Keratinocyte (primary cell): ENCODE data around the gene PCA3. TPM values are rescaled to one million over a fixed set of nuclear protein-coding genes. Genes with fewer than 3 reads are reported as not detected.

Experiments
- DNase-seq: peaks from one replicate; pipeline ENCODE4 v3.0.0-alpha.2; 2011; ENCODE audit warnings: low read depth, missing footprints, low spot score
- FAIRE-seq: peaks from 2 replicates; lab custom pipeline; 2011; peaks lifted over from hg19 to GRCh38; lab: Jason Lieb, UNC
- H2AFZ ChIP-seq: 2 replicates; pipeline ENCODE4 v1.6.0; 2012; ENCODE audit warnings: low read length, control low read depth, inconsistent platforms; ENCODE audit not compliant: control insufficient read depth
- H3K27ac ChIP-seq: 2 replicates; pipeline ENCODE4 v1.5.1; 2011; ENCODE audit warnings: low read length; ENCODE audit not compliant: control insufficient read depth, insufficient read depth
- H3K27me3 ChIP-seq: 3 replicates; pipeline ENCODE4 v1.6.0; 2011; ENCODE audit warnings: low read length; ENCODE audit not compliant: control insufficient read depth, insufficient read depth; ENCODE audit errors: extremely low read depth
- H3K36me3 ChIP-seq, 2 experiments: 2 replicates in 1 of 2; 3 replicates in 1 of 2; pipeline ENCODE4 v1.5.1; 2011; ENCODE audit warnings: low read length in 2 of 2, mild to moderate bottlenecking in 1 of 2; ENCODE audit not compliant: control insufficient read depth in 2 of 2, insufficient read depth in 2 of 2; ENCODE audit errors: extremely low read depth in 1 of 2
- H3K4me1 ChIP-seq: 3 replicates; pipeline ENCODE4 v1.5.1; 2011; ENCODE audit warnings: low read length; ENCODE audit not compliant: control insufficient read depth, insufficient read depth; ENCODE audit errors: extremely low read depth
- H3K4me2 ChIP-seq: 3 replicates; pipeline ENCODE4 v1.6.0; 2011; ENCODE audit warnings: low read depth, low read length; ENCODE audit not compliant: control insufficient read depth, insufficient read depth; ENCODE audit errors: extremely low read depth
- H3K4me3 ChIP-seq, 3 experiments: fragments of 200-600 bp in 1 of 3; sonication (generic) in 1 of 3; 2 replicates in 2 of 3; 3 replicates in 1 of 3; pipeline ENCODE4 v1.5.1; 2011 to 2016; ENCODE audit warnings: low read length in 3 of 3, mild to moderate bottlenecking in 3 of 3, control low read depth in 2 of 3, inconsistent platforms in 1 of 3, low read depth in 1 of 3, mixed read lengths in 1 of 3, mixed run types in 1 of 3, moderate library complexity in 1 of 3; ENCODE audit not compliant: control insufficient read depth in 2 of 3, insufficient read depth in 2 of 3; ENCODE audit errors: extremely low read depth in 1 of 3
- H3K79me2 ChIP-seq: 2 replicates; pipeline ENCODE4 v1.6.0; 2012; ENCODE audit warnings: low read length; ENCODE audit not compliant: control insufficient read depth, insufficient read depth
- H3K9ac ChIP-seq: 3 replicates; pipeline ENCODE4 v1.6.0; 2011; ENCODE audit warnings: low read length; ENCODE audit not compliant: control insufficient read depth, insufficient read depth; ENCODE audit errors: extremely low read depth
- H3K9me1 ChIP-seq: 3 replicates; pipeline ENCODE4 v1.6.0; 2011; ENCODE audit warnings: low read length; ENCODE audit not compliant: control insufficient read depth, insufficient read depth; ENCODE audit errors: extremely low read depth
- H3K9me3 ChIP-seq: 2 replicates; pipeline ENCODE4 v1.5.1; 2012; ENCODE audit warnings: low read depth, low read length; ENCODE audit not compliant: control insufficient read depth
- H4K20me1 ChIP-seq: 3 replicates; pipeline ENCODE4 v1.6.0; 2011; ENCODE audit warnings: low read length; ENCODE audit not compliant: control insufficient read depth, insufficient read depth; ENCODE audit errors: extremely low read depth
- EZH2 ChIP-seq: IDR thresholded peaks from one replicate; pipeline ENCODE4 v1.6.1; 2012; ENCODE audit warnings: inconsistent platforms, mild to moderate bottlenecking, low read length, moderate library complexity
- dilution Hi-C: fragments of 300-500 bp; cut with MboI; formaldehyde crosslinking; loops from one replicate; pipeline ENCODE4 v1.7.0; 2020; ENCODE audit warnings: low sequenced_read_pairs; ENCODE audit not compliant: extremely low pct_ligation_motif_present
- polyA plus RNA-seq, 5 experiments: library from polyadenylated mRNA; depleted of rRNA in 3 of 5; stranded (reverse) in 3 of 5; stranded (forward) in 1 of 5; unstranded in 1 of 5; fragments of >200 nt; gene quantifications; 1 replicate in 1 of 5; 2 replicates in 3 of 5; 3 replicates in 1 of 5; pipeline versions ENCODE4 v1.2.1 to v1.2.3, GENCODE V29; 2011 to 2012; ENCODE audit warnings: missing spikeins in 2 of 5, low read depth in 1 of 5, low replicate concordance in 1 of 5
- TF ChIP-seq, protein P1 (sequence below), 3 experiments: IDR thresholded peaks in 1 of 3; conservative IDR thresholded peaks in 1 of 3; optimal IDR thresholded peaks in 1 of 3; 2 replicates in 2 of 3; 3 replicates in 1 of 3; pipeline versions ENCODE3 to v1.5.1; 2011; ENCODE audit warnings: low read length in 3 of 3, mild to moderate bottlenecking in 3 of 3, moderate library complexity in 2 of 3, control low read depth in 1 of 3, inconsistent platforms in 1 of 3; ENCODE audit not compliant: insufficient read depth in 2 of 3; ENCODE audit errors: extremely low read depth in 1 of 3

PCA3 gene
- polyA plus RNA-seq, 1 donor (not counting 4 experiments of a cell fraction or from before 2014, with no cell fraction given), result not detected

DNA sequence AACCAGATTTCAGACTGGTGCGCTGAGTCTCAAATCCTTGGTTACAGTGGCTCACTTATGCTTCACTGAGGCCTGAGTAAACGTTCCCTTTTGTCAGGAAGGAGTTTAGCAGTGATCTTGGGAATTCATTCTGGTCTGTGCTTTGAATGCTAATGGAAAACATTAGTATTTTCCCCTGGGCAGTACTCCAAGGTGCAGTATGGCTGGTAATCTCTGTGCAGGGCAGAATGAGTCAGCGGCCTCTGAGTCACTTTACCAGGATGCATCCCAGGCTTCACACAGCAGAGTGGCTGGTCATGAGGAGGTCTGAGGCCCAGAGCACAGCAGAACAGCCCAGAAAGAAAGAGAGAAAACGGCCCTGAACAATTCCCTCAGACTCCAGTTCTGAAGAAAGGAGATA, 54.0 kb downstream of the PCA3 start:
- DNase-seq (peak; percentile 42), FAIRE-seq (peak; percentile 97)
- dilution Hi-C loops, result loop anchor here (25.0 kb wide), 1 partner anchor 169 kb away; no protein-coding TSS in a partner anchor
- Histone ChIP-seq H4K20me1 (no peaks in the 10 kb centered on the region), H3K27me3 (no peaks in the 10 kb centered on the region), H3K4me2 (peak overlapping the region; percentile 42), H2AFZ (no peak overlapping the region), H3K9ac (no peak overlapping the region), H3K79me2 (no peaks in the 10 kb centered on the region), H3K4me1 (peaks cover 15% of the 10 kb centered on the region), H3K4me3 (no peak overlapping the region), H3K9me1 (no peaks in the 10 kb centered on the region), H3K9me3 (no peaks in the 10 kb centered on the region), H3K27ac (peak overlapping the region; percentile 55), H3K36me3 (no peaks in the 10 kb centered on the region)
- TF ChIP-seq EZH2, result no peak
- TF ChIP-seq, protein P1, sequence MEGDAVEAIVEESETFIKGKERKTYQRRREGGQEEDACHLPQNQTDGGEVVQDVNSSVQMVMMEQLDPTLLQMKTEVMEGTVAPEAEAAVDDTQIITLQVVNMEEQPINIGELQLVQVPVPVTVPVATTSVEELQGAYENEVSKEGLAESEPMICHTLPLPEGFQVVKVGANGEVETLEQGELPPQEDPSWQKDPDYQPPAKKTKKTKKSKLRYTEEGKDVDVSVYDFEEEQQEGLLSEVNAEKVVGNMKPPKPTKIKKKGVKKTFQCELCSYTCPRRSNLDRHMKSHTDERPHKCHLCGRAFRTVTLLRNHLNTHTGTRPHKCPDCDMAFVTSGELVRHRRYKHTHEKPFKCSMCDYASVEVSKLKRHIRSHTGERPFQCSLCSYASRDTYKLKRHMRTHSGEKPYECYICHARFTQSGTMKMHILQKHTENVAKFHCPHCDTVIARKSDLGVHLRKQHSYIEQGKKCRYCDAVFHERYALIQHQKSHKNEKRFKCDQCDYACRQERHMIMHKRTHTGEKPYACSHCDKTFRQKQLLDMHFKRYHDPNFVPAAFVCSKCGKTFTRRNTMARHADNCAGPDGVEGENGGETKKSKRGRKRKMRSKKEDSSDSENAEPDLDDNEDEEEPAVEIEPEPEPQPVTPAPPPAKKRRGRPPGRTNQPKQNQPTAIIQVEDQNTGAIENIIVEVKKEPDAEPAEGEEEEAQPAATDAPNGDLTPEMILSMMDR (optimal IDR thresholded peaks at IDR 0.05 in 1 of 3, IDR thresholded peaks at IDR 0.05 in 1 of 3, conservative IDR thresholded peaks at IDR 0.05 in 1 of 3; ENCODE audit: extremely low read depth in 1 of 3, insufficient read depth in 2 of 3, low read length in 3 of 3), result no peak

DNA sequence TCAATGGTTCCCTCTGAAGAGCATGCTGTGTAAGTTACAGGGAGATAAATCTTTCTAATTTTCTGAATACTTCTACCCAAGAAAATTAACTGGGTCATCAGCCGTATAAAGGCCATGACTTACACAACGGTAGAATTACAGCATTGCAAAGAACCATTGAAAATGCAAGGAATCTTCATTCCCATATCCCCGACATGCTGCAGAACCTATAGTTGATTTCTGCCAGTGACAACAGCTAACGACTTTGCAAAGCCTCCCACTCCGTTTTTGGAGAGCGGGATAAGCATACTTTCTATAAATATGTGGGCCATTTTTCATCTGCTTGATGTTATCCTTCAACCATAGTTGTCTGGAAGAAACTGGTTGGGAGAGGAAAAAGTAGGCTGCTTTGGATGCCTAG, 56.2 kb downstream of the PCA3 start:
- dilution Hi-C loops, result loop anchor here (25.0 kb wide), 1 partner anchor 167 kb away; no protein-coding TSS in a partner anchor
- Histone ChIP-seq H3K79me2 (no peaks in the 10 kb centered on the region), H3K9ac (no peak overlapping the region), H3K9me3 (no peaks in the 10 kb centered on the region), H3K4me3 (no peak overlapping the region), H3K27ac (no peak overlapping the region), H2AFZ (no peak overlapping the region), H3K9me1 (no peaks in the 10 kb centered on the region), H3K36me3 (no peaks in the 10 kb centered on the region), H3K4me1 (peaks cover 15% of the 10 kb centered on the region), H4K20me1 (no peaks in the 10 kb centered on the region), H3K4me2 (no peak overlapping the region), H3K27me3 (no peaks in the 10 kb centered on the region)
- DNase-seq, result no peak
- TF ChIP-seq, protein P1 (optimal IDR thresholded peaks at IDR 0.05 in 1 of 3, IDR thresholded peaks at IDR 0.05 in 1 of 3, conservative IDR thresholded peaks at IDR 0.05 in 1 of 3; ENCODE audit: extremely low read depth in 1 of 3, insufficient read depth in 2 of 3, low read length in 3 of 3), result no peak
- TF ChIP-seq EZH2, result no peak
- FAIRE-seq, result no peak
